Measurements from ENCODE around the gene FOXO3.
"Not testable (repeated sequence)": the region's sequence is repeated elsewhere in the genome, so short reads cannot be mapped to it uniquely, and the experiment has no call there.

Gene FOXO3

DNA sequence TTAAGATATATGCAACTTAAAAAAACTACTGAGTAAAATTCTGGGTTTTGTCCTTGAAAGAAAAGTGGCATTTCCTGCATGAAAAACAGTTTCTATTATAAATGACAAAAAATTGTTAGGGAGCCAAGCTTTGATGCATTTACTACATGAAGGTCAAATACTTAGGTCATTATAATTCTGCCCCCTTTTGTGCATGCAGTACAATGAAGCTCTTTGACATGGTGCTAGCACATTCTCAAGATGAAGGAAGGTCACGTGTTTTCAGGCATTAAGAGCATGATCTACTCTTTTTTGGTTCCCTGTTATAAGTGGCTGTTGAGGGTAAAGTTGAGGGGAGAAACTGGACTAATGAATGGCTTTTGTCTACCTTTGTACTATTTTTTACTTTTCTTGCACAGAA is 72.7 kb downstream of the FOXO3 start:
- no peak for DNase-seq

DNA sequence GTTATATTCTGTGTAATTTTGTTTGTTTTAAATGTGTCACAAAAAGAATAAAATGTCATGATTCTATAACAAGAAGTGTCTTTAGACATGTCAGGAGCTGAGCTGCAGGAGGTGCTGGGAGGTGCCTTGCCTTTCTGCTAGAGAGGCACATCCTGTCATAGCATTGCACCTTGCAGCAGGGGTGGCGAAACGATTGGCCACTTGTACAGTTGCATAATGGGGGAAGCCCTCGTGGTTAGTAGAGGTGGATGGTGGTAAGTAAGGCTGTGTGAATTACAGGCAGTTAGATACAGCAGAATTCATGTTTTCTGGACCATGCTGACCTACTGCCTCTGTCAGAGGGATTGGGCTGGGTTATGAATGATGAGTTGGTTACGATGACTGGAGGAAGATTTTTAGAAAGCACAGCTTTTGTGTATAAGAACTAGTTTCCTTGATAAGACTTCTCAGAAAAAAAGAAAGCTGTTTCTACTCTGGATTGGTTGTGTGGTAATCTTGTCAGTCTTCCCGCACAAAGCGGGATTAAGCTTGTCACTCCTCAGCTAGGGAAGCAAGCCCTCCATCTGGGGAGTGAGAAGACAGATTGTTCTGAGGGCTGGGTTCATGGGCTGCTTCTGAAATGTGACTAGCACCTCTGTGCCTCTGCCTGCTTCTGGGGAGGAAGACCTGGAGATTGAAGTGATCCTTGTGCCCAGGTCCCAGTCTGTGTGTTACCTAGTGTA is 74.9 kb downstream of the FOXO3 start:
- DNase-seq = no peak

DNA sequence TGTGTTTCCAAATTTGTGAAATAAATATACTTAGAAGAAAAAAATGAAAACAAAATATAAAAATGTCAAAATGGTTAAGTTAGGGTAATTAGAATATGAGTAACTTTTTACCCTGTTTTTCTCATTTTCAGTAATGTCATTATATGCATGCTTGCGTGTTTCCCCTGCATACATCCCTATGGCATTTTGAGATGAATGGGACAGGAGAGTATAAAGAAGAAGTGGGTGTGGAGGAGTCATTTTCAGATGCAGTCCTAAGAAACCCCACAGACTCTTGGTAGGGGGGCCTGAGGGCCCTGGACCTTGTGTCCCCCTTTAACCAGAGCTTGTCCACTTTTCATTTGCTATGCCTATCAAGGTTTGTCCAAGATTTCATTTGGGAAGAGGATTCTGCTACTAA is 77.2 kb downstream of the FOXO3 start:
- DNase-seq = no peak

GRCh38 chr6:108638993-108639392 is 78.3 kb downstream of the FOXO3 start:
- DNase-seq = no peak

GRCh38 chr6:108640104-108640503 is 79.4 kb downstream of the FOXO3 start:
- no peak for DNase-seq

DNA sequence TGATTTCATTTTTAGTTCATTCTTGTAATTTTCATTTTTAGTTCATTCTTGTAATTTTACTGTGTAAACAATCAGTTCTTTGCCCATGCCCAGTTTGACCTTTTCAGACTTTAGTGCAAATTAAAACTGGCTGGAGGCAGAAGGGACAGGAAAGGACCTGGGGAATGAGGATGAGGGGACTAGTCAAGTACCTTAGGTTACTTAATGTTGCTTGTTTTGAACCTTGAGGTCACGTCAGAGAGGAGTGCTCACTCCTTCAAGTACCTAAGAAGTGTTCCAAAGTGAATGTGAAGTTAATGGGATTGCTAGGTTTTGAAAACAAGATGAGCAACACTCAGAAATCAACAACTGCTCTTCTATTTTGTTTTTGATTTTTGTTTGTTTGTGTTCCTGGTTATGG is 82.5 kb downstream of the FOXO3 start:
- DNase-seq = no peak

GRCh38 chr6:108644252-108644651 is 83.5 kb downstream of the FOXO3 start:
- no peak for DNase-seq

- DNase-seq = peak; percentile 59
Measured at GRCh38 chr6:108648191-108648590, 87.5 kb downstream of the FOXO3 start.

GRCh38 chr6:108650325-108650724 is 89.6 kb downstream of the FOXO3 start:
- DNase-seq = no peak

DNA sequence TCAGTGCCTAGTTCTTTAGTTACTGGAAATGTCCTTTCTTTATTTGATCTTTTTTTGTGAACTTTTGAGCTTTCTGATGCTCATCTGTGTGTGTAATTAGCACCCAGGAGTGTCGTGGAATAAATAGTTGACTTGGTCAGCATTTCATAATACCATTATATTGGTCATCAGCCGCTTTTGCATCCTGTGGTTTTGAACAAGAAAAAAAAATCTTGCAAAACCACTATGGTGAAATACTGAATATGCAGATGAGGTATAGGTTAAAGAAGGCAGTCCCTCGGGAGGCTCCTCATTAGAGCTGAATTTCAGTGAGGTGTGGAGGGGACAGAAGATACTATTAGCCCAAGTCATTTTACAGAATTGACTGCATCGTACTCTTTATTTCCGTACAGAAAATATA is 90.1 kb downstream of the FOXO3 start:
- DNase-seq = peak; percentile 79

DNA sequence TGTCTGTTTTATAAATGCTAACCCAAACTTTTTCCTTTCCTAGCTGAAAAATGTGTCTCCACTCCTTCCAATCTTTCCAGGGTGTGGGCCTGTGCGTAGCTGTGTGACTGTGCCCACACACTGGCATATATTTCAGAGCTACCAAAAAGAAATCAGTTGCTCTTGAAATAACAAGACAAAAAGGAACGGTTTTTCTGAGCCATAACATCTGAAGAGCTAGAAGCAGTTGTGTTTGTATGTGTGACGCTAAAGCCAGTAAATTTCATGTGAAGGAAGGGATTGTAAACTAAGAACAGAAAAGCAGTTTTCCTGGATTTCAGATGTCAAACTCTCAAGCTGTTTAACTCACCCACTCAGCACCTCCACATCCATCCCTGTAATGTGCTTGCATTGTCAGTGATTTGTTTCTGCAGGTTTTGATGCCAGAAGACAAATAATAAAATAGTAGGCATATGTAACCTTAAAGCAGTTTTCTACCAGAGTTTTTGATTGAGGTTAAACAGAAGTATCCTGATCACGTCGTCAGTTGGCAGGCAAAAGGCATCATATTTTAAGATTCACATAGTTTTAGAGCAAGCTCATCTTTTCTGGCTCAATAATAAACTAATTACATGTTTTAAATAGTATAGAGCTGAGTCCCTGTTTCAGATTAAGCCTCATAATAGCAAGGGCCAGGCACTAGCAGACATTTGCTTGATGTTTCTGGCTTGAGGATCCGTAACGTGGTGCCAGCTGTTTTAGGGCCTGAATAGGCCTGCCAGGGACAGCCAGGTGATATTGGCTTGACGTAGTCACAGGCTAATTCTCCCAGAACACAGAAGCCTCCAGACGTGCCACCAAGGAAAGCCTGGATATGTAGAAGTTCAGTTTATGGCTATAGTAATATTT is 90.9 kb downstream of the FOXO3 start:
- DNase-seq = peak; percentile 93

GRCh38 chr6:108652375-108652774 is 91.7 kb downstream of the FOXO3 start:
- DNase-seq = no peak

GRCh38 chr6:108653949-108654348 is 93.2 kb downstream of the FOXO3 start:
- DNase-seq = peak; percentile 37

- no peak for DNase-seq
Measured at GRCh38 chr6:108654465-108655106, 93.9 kb downstream of the FOXO3 start.

DNA sequence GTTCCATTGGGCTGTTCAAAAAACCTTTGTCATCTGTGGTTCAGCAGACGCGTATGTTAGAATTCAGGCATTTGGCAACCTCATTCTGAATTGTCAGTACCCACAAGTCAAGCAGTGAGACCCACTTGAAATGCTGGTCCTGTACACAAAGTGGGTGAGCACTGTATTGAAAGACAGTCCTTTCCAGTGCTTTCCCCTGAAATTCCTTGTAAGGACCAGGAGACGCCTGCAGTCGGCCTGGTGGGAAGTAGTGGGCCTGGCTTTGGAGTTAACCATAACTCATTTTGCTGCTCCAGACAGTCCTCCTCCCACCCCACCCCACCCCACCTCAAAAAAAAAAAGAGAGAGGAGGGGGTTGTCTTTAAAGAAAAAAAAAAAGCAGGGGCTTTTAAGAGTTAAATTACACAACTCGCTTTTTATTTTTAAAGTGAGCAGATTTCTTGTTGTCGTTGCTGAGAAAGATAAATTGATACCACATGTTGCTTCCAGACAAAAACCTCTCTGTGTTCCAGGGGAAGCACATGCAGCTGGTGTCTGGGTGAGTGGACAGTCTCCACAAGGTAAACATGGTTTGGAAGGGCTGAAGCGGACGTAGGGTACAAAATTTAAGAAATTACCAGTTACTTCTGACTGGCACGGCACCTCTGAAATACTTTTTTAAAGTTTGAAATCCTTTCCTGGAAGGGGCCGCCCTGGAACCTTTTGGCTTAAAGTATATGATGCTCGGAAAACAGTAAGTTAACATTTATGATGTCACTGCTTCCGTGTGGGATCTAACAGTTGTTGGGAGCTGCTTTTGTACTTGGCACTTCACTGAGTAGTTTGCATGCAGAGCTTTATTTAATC is 95.3 kb downstream of the FOXO3 start:
- DNase-seq = peak; percentile 81

DNA sequence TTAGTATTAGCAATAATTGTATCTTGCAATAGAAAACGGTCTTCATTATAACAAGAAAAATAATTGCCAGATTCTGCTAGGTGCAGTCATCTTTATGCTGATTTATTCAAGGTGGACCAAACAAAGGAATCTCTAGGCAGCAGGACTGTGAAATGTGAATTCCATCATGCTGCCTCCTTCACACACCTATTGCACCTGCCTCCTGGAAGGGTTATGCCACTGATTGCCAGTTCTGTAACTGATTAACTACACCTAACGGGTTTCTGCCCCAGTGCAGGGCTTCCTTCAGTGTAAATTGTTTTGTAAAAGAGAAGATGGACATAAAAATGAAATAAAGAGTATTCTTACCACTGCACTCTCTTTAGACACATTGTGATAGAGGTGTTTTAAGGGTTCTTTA is 96.1 kb downstream of the FOXO3 start:
- DNase-seq = no peak

DNA sequence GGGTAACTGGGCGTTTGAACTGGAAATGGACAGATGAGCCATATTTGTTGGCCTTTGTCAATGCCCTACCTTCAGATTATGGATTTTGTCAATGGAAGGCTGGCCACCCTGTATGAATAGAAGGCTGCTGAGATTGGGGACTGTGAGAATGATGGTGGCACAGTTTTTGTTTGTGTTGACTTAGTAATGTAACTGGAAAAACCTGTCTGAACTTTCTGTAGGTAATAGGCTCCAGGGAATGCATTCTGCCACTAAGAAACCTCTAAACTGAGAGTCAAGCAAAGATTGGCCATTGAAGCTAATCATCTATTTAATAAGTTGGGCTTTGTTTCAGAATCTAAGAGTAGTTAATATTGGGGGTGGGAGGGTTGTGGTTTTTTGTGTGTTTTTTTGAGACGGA is 97.5 kb downstream of the FOXO3 start:
- no peak for DNase-seq

DNA sequence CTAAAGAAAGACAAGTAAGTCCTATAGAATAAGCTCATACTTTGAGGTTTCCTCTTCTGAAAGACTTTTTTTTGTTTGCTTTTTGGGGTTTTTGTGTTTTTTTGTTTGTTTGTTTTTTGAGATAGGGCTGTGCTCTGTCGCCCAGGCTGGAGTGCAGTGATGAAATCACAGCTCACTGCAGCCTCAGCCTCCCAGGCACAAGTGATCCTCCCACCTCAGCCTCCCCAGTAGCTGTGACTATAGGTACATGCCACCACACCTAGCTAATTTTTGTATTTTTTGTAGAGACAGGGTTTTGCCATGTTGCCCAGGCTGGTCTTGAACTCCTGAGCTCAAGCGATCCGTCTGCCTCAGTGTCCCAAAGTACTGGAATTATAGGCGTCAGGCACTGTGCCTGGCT is 98.1 kb downstream of the FOXO3 start:
- DNase-seq = not testable (repeated sequence)

DNA sequence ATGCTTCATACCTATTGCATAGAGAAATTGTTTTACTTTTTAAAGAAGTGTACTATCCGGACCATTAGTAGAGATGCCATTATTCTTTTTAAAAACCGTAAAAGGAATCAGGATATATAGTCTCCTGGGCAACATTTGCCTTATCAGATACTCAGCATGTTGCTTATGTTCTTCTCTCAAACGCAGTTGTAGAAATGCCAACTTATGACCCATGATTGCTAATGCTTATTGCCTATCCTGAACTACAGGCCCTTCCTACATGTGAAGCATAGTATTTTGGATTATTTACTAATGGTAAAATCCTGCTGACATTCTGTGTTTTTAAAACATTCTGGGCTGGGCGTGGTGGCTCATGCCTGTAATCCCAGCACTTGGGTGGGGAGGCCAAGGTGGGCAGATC is 99.5 kb downstream of the FOXO3 start:
- DNase-seq = no peak

DNA sequence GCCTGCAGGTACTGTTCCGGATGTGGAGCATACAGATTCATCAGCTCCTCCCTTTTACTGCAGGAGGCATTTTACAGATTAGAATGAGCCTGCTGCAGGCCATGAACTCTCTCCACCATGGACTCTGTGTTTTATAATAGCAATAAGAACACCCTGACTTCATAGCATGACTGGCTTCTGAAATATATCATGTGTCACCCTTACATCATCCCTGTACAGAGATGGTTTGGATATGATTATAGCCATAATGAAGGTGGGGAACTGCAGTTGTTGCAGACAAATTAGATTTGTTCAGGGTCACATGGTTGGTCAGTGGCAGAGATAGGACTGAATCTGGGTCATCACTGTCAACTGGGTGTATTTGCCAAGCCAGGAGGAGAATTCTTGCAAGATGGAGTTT is 100.7 kb downstream of the FOXO3 start:
- peak; percentile 72 for DNase-seq

DNA sequence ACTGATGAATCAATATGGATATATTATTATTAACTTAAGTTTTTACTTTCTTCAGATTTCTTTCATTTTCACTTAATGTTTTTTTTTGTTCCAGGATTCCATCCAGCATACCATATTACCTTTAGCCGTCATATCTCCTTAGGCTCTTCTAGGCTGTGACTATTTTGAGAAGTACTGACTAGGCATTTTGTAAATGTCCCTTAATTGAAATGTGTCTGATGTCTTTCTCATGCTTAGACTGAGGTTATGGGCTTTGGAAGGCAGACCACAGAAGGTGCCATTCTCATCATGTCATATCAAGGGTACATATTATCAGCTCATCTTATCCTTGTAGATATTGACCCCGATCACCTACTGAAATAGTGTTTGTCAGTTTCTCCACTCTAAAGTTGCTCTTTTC is 101.3 kb downstream of the FOXO3 start:
- no peak for DNase-seq

GRCh38 chr6:108662702-108663101 is 102.0 kb downstream of the FOXO3 start:
- no peak for DNase-seq
